GM12873 (cell line): Measurements from ENCODE around the gene CHRNA3.

Experiments
- TF ChIP-seq, protein P1 (sequence below): IDR thresholded peaks from 2 replicates; pipeline ENCODE4 v1.5.1; 2012; ENCODE audit warnings: low read depth, mild to moderate bottlenecking, moderate library complexity, low read length, control low read depth; ENCODE audit not compliant: insufficient read depth; ENCODE audit errors: missing control alignments

Gene CHRNA3

GRCh38 chr15:78615151-78615589 lies 5.6 kb downstream of the CHRNA3 start:
- TF ChIP-seq, protein P1, sequence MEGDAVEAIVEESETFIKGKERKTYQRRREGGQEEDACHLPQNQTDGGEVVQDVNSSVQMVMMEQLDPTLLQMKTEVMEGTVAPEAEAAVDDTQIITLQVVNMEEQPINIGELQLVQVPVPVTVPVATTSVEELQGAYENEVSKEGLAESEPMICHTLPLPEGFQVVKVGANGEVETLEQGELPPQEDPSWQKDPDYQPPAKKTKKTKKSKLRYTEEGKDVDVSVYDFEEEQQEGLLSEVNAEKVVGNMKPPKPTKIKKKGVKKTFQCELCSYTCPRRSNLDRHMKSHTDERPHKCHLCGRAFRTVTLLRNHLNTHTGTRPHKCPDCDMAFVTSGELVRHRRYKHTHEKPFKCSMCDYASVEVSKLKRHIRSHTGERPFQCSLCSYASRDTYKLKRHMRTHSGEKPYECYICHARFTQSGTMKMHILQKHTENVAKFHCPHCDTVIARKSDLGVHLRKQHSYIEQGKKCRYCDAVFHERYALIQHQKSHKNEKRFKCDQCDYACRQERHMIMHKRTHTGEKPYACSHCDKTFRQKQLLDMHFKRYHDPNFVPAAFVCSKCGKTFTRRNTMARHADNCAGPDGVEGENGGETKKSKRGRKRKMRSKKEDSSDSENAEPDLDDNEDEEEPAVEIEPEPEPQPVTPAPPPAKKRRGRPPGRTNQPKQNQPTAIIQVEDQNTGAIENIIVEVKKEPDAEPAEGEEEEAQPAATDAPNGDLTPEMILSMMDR, result no peak

DNA sequence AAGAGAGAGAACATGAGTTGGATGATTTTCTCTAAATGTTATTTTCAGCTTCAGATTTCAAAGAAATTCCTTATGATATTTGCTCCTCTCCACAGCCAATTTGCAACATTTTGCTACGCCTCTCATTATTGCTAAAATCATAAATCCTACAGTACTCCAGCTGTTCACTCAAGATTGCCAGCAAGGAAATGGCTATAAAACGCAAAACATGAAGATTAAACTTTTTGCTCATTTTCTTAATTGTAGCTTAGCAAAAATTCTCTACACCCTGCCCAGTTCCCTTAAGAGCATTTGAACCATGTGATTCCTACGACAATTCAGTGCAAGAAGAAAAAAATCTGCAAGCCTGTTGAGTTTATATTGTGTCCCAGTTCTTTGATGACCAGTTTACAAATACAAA lies 6.8 kb downstream of the CHRNA3 start:
- TF ChIP-seq, protein P1, result no peak

DNA sequence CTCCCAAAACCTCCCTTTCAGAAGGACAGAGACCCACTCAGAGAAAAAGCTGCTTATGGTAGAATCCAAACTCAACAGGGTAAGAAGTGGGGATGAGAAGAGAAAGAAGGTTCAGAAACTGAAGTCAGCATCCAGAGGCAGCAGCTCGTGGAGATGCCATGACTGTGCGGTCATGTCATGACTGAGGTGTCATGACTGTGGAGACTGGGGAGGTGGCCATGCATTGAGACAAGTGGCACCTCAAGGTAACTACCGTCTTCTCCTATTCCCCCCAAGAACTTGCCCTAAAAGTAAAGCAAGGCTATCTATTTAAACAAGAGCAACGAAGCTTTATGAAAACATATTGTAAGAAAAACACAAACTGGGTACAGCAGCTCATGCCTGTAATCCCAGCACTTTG lies 15.1 kb downstream of the CHRNA3 start:
- TF ChIP-seq, protein P1, result no peak

DNA sequence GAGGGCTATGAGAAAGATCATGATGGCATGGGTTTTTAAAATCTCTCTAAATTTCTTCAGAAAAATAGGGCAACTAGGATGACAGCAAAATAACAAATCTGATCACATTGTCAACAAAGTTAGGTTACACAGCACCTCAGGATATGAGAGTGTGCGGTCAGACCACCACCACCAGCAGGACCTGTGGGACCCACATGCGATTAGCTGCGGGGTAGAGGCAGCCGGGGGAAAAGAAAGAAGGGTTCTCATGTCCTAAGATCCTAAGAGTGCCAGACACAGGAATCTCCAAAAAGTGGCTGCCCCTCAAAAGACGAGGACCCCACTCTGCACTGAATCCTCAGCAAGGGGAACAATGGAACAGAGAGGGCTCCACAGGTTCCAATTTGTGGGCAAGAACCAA lies 15.6 kb downstream of the CHRNA3 start:
- TF ChIP-seq, protein P1, result no peak

- TF ChIP-seq, protein P1, result no peak
These were observed 16.4 kb downstream of the CHRNA3 start for GRCh38 chr15:78604420-78604819.

DNA sequence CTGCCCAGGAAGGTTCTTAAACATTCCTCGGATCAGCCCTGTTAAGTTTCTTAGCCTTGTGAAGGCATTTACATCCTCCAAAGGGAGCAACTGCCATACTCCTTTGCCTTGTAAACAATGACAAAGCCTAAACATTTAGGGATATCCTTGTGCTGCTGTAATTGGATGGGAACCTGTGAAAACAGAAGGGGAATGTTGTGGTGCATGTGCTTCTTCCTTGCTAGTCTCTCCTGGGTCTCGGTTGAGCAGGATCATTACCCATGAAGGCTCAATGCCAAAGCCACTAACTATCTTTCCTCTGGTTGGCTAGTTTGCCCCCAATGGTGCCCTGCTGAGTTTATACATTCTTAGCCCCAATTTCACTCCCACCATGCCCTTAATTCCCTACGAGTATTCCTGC lies 17.3 kb downstream of the CHRNA3 start:
- TF ChIP-seq, protein P1, result no peak

DNA sequence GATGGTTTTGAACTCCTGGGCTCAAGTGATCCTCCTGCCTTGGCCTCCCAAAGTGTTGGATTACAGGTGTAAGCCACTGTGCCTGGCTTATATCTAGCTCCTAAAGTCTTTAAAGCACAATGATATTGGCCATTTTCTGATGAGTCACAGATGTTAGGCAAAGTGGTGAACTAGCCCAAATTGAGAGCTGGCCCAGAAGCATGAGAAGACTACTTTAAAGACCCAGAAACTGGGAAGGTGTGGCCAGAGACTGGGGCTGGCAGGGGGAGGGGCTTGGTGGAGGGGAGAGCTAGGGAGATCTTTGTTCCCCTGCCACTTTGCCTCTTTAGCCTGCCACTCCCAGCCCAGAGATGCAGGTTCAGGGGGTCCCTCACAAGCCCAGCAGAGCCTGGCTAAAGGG lies 21.6 kb downstream of the CHRNA3 start:
- TF ChIP-seq, protein P1, result no peak
